ENCODE data around the gene VCL. TPM values are rescaled to one million over a fixed set of nuclear protein-coding genes. Genes with fewer than 3 reads are reported as not detected.

The VCL gene
- total RNA-seq, 1 experiment from 2014 or later: 176 TPM

- H3K36me3 ChIP-seq (ENCODE audit: insufficient read depth, low read length, poor library complexity, severe bottlenecking): no peaks in the 10 kb centered on the region
- ChIA-PET CTCF (no interaction called here), POLR2A (ENCODE audit: low non-redundant PET) (no interaction called here)
- H3K4me3 ChIP-seq (ENCODE audit: low read depth, low read length, poor library complexity, severe bottlenecking): no peak overlapping the region
- H3K27ac ChIP-seq (ENCODE audit: low read depth, low read length, poor library complexity, severe bottlenecking): no peak overlapping the region
- no TSS peak for BruUV-seq (replicated peaks)
- no peaks in the 10 kb centered on the region for H3K9me3 ChIP-seq (ENCODE audit: low read depth, low read length, poor library complexity, severe bottlenecking)
- H3K27me3 ChIP-seq (replicated peaks; ENCODE audit: insufficient read depth, low read depth, low read length, poor library complexity): no peaks in the 10 kb centered on the region
- H3K4me1 ChIP-seq (ENCODE audit: insufficient read depth, low read length, poor library complexity, severe bottlenecking): peaks cover 12% of the 10 kb centered on the region
- intact Hi-C loops (cut with micrococcal nuclease; ENCODE audit: unreplicated experiment): no loop called here
- no peak for DNase-seq (ENCODE audit: low spot score)
- no peak for TF ChIP-seq CTCF (conservative IDR thresholded peaks at IDR 0.05; ENCODE audit: low read depth, low read length)
- TF ChIP-seq EZH2 (IDR thresholded peaks at IDR 0.05; ENCODE audit: borderline replicate concordance, low read depth, low read length, poor library complexity, severe bottlenecking): no peak
Observed at GRCh38 chr10:73991203-73991883, 6.6 kb upstream of the VCL start.

- Histone ChIP-seq H3K36me3 (ENCODE audit: insufficient read depth, low read length, poor library complexity, severe bottlenecking) (no peaks in the 10 kb centered on the region), H3K4me3 (ENCODE audit: low read depth, low read length, poor library complexity, severe bottlenecking) (no peak overlapping the region), H3K4me1 (ENCODE audit: insufficient read depth, low read length, poor library complexity, severe bottlenecking) (peaks cover 12% of the 10 kb centered on the region), H3K9me3 (ENCODE audit: low read depth, low read length, poor library complexity, severe bottlenecking) (no peaks in the 10 kb centered on the region), H3K27ac (ENCODE audit: low read depth, low read length, poor library complexity, severe bottlenecking) (no peak overlapping the region), H3K27me3 (replicated peaks; ENCODE audit: insufficient read depth, low read depth, low read length, poor library complexity) (no peaks in the 10 kb centered on the region)
- ChIA-PET CTCF (interaction anchor here (0.6 kb wide), 1 partner anchor 13 kb away, joined by 7 read pairs; no protein-coding TSS in a partner anchor), POLR2A (ENCODE audit: low non-redundant PET) (no interaction called here)
- TF ChIP-seq CTCF (conservative IDR thresholded peaks at IDR 0.05; ENCODE audit: low read depth, low read length) (no peak), EZH2 (IDR thresholded peaks at IDR 0.05; ENCODE audit: borderline replicate concordance, low read depth, low read length, poor library complexity, severe bottlenecking) (no peak)
- DNase-seq (ENCODE audit: low spot score): no peak
- no TSS peak for BruUV-seq (replicated peaks)
- intact Hi-C loops (cut with micrococcal nuclease; ENCODE audit: unreplicated experiment): no loop called here
Observed at GRCh38 chr10:73991884-73992245, 6.1 kb upstream of the VCL start.

DNA sequence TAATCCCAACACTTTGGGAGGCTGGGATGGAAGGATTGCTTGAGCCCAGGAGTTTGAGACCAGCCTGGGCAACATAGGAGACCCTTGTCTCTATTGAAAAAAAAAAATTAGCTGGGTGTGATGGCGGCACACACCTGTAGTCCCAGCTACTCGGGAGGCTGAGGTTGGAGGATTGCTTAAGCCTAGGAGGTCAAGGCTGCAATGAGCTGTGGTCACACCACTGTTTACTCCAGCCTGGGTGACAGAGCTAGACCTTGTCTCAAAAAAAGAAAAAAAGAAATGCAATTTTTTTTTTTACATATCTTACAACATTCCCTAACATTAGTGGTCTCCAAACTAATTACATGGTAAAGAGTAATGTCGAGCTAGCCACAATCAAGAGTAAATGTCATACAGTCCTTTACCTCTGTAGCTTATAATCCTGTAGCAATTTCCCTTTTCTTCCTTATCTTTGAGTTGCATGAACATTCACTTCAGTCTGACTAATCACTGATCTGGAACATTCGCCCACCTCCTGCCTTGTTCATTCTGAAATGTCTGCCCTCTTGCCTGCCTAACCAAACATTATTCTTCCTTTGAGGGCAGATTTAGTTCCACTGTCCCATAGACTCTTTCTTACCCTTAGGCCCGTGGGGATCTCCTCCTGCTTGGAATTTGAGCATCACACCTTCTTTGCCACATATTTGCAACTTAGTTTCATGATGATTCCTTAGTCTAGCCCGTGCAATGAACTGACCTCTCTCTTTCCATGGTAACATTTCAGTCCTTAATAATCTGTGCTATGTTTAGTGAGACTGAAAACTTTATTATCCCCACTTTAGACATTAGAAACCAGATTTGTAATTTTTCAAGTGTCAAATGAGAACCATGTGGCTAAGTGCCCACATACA, 4.8 kb upstream of the VCL start:
- ChIA-PET POLR2A (ENCODE audit: low non-redundant PET) (no interaction called here), CTCF (no interaction called here)
- H3K27me3 ChIP-seq (replicated peaks; ENCODE audit: insufficient read depth, low read depth, low read length, poor library complexity): no peaks in the 10 kb centered on the region
- H3K27ac ChIP-seq (ENCODE audit: low read depth, low read length, poor library complexity, severe bottlenecking): no peak overlapping the region
- DNase-seq (ENCODE audit: low spot score): no peak
- H3K9me3 ChIP-seq (ENCODE audit: low read depth, low read length, poor library complexity, severe bottlenecking): no peaks in the 10 kb centered on the region
- H3K4me3 ChIP-seq (ENCODE audit: low read depth, low read length, poor library complexity, severe bottlenecking): no peak overlapping the region
- intact Hi-C loops (cut with micrococcal nuclease; ENCODE audit: unreplicated experiment): no loop called here
- peaks cover 16% of the 10 kb centered on the region for H3K4me1 ChIP-seq (ENCODE audit: insufficient read depth, low read length, poor library complexity, severe bottlenecking)
- H3K36me3 ChIP-seq (ENCODE audit: insufficient read depth, low read length, poor library complexity, severe bottlenecking): no peaks in the 10 kb centered on the region
- no peak for TF ChIP-seq CTCF (conservative IDR thresholded peaks at IDR 0.05; ENCODE audit: low read depth, low read length)
- no peak for TF ChIP-seq EZH2 (IDR thresholded peaks at IDR 0.05; ENCODE audit: borderline replicate concordance, low read depth, low read length, poor library complexity, severe bottlenecking)
- no TSS peak for BruUV-seq (replicated peaks)

Data from A673 (cell line).